HepG2 (cell line): ENCODE measurements around the gene BBS5. TPM values are rescaled to one million over a fixed set of nuclear protein-coding genes. Genes with fewer than 3 reads are reported as not detected.

Source experiments
- GMEB1 ChIP-seq: sonication (generic); formaldehyde crosslinking; IDR thresholded peaks from 2 replicates; pipeline ENCODE4 v1.5.1; 2020; ENCODE audit warnings: missing genetic modification reagents, mild to moderate bottlenecking, borderline replicate concordance
- MYNN ChIP-seq: sonication (generic); formaldehyde crosslinking; IDR thresholded peaks from 2 replicates; pipeline ENCODE4 v1.4.0; 2020; ENCODE audit warnings: mild to moderate bottlenecking, low read depth, missing genetic modification reagents
- PHF5A ChIP-seq: IDR thresholded peaks from one replicate; pipeline ENCODE4 v1.6.1; 2018; ENCODE audit warnings: low read depth, missing genetic modification reagents; ENCODE audit not compliant: unreplicated experiment
- REST ChIP-seq, 2 experiments: IDR thresholded peaks; 2 replicates each; pipeline ENCODE4 v1.6.1; 2011 to 2012; ENCODE audit warnings: low read length in 2 of 2, borderline replicate concordance in 1 of 2, low read depth in 1 of 2, mild to moderate bottlenecking in 1 of 2, moderate library complexity in 1 of 2
- TARDBP ChIP-seq: sonication (generic); formaldehyde crosslinking; IDR thresholded peaks from 2 replicates; pipeline ENCODE4 v1.8.0; 2022; ENCODE audit warnings: mild to moderate bottlenecking, missing genetic modification reagents
- YEATS2 ChIP-seq: sonication (generic); formaldehyde crosslinking; IDR thresholded peaks from 2 replicates; pipeline ENCODE4 v1.4.0; 2020; ENCODE audit warnings: missing genetic modification reagents, borderline replicate concordance
- ZBTB49 ChIP-seq: sonication (generic); formaldehyde crosslinking; IDR thresholded peaks from 2 replicates; pipeline ENCODE4 v1.4.0; 2020; ENCODE audit warnings: missing genetic modification reagents, borderline replicate concordance
- ZNF251 ChIP-seq: sonication (generic); formaldehyde crosslinking; IDR thresholded peaks from 2 replicates; pipeline ENCODE4 v1.9.0; 2021; ENCODE audit warnings: mild to moderate bottlenecking, missing genetic modification reagents
- ZNF274 ChIP-seq: sonication (generic); formaldehyde crosslinking; IDR thresholded peaks from 2 replicates; pipeline ENCODE4 v1.5.1; 2020; ENCODE audit warnings: mild to moderate bottlenecking, missing genetic modification reagents
- ZNF343 ChIP-seq: sonication (generic); formaldehyde crosslinking; IDR thresholded peaks from 2 replicates; pipeline ENCODE4 v1.4.0; 2020; ENCODE audit warnings: mild to moderate bottlenecking, missing genetic modification reagents
- ZNF530 ChIP-seq: sonication (generic); formaldehyde crosslinking; IDR thresholded peaks from 2 replicates; pipeline ENCODE4 v1.5.0; 2020; ENCODE audit warnings: low read depth, mild to moderate bottlenecking, missing genetic modification reagents
- ZNF598 ChIP-seq: sonication (generic); formaldehyde crosslinking; IDR thresholded peaks from 2 replicates; pipeline ENCODE4 v1.5.1; 2020; ENCODE audit warnings: mild to moderate bottlenecking, missing genetic modification reagents, borderline replicate concordance
- ZNF629 ChIP-seq: sonication (generic); formaldehyde crosslinking; conservative IDR thresholded peaks from 2 replicates; pipeline ENCODE4 v1.5.0; 2020; ENCODE audit warnings: missing genetic modification reagents
- ZNF768 ChIP-seq: sonication (generic); formaldehyde crosslinking; IDR thresholded peaks from 2 replicates; pipeline ENCODE4 v1.4.0; 2020; ENCODE audit warnings: missing genetic modification reagents
- polyA plus RNA-seq, 8 experiments: library from polyadenylated mRNA; depleted of rRNA in 3 of 8; stranded (reverse) in 7 of 8; unstranded in 1 of 8; fragments of >200 nt; fragmentation: Illumina TruSeq in 4 of 8; extraction: Trizol in 4 of 8; gene quantifications; 2 replicates each; pipeline versions ENCODE4 v1.2.1 to v1.2.3, GENCODE V29; 2011 to 2016; ENCODE audit warnings: low read depth in 4 of 8, missing spikeins in 1 of 8, mixed read lengths in 1 of 8; ENCODE audit not compliant: insufficient read depth in 1 of 8
- total RNA-seq, 5 experiments: library from RNA; depleted of rRNA; stranded (reverse); fragments of >200 nt; fragmentation: Illumina TruSeq; extraction: Trizol; gene quantifications; 2 replicates each; pipeline ENCODE4 v1.2.3, GENCODE V29; 2016; ENCODE audit warnings: low read depth in 1 of 5
- TF ChIP-seq, protein P1 (sequence below): sonication (generic); formaldehyde crosslinking; IDR thresholded peaks from 2 replicates; pipeline ENCODE4 v1.4.0; 2020; ENCODE audit warnings: missing genetic modification reagents, borderline replicate concordance

BBS5 gene
- total and polyA plus RNA-seq, 2 of the 13 experiments (the other 11 are each of a cell fraction or from before 2014, with no cell fraction given) = 1.8 to 4.5 TPM

- TF ChIP-seq YEATS2 (CRISPR knock-in tag) (peak; percentile 92), ZNF629 (CRISPR knock-in tag) (0 out of 2 replicates have a peak, but pooled peaks have one; percentile 27), PHF5A (no peak), GMEB1 (peak; percentile 82; the same call in 1 of the 2 replicates), MYNN (0 out of 2 replicates have a peak, but pooled peaks have one; percentile 74), ZNF343 (CRISPR knock-in tag) (peak; percentile 31), ZNF598 (CRISPR knock-in tag) (peak; percentile 95), ZNF530 (CRISPR knock-in tag) (peak; percentile 91; the same call in 1 of the 2 replicates), ZNF768 (CRISPR knock-in tag) (peak; percentile 84), REST (IDR thresholded peaks at IDR 0.05; ENCODE audit: borderline replicate concordance in 1 of 2, low read depth in 1 of 2, low read length in 2 of 2) (no peak), ZBTB49 (CRISPR knock-in tag) (peak; percentile 24; the same call in 1 of the 2 replicates), ZNF274 (peak; percentile 96), TARDBP (CRISPR knock-in tag) (peak; percentile 88), ZNF251 (CRISPR knock-in tag) (no peak)
- TF ChIP-seq, protein P1, sequence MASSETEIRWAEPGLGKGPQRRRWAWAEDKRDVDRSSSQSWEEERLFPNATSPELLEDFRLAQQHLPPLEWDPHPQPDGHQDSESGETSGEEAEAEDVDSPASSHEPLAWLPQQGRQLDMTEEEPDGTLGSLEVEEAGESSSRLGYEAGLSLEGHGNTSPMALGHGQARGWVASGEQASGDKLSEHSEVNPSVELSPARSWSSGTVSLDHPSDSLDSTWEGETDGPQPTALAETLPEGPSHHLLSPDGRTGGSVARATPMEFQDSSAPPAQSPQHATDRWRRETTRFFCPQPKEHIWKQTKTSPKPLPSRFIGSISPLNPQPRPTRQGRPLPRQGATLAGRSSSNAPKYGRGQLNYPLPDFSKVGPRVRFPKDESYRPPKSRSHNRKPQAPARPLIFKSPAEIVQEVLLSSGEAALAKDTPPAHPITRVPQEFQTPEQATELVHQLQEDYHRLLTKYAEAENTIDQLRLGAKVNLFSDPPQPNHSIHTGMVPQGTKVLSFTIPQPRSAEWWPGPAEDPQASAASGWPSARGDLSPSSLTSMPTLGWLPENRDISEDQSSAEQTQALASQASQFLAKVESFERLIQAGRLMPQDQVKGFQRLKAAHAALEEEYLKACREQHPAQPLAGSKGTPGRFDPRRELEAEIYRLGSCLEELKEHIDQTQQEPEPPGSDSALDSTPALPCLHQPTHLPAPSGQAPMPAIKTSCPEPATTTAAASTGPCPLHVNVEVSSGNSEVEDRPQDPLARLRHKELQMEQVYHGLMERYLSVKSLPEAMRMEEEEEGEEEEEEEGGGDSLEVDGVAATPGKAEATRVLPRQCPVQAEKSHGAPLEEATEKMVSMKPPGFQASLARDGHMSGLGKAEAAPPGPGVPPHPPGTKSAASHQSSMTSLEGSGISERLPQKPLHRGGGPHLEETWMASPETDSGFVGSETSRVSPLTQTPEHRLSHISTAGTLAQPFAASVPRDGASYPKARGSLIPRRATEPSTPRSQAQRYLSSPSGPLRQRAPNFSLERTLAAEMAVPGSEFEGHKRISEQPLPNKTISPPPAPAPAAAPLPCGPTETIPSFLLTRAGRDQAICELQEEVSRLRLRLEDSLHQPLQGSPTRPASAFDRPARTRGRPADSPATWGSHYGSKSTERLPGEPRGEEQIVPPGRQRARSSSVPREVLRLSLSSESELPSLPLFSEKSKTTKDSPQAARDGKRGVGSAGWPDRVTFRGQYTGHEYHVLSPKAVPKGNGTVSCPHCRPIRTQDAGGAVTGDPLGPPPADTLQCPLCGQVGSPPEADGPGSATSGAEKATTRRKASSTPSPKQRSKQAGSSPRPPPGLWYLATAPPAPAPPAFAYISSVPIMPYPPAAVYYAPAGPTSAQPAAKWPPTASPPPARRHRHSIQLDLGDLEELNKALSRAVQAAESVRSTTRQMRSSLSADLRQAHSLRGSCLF (CRISPR knock-in tag) = no peak
Measured at GRCh38 chr2:169479257-169480078, at the start of gene BBS5 (continued).
